UCSD-AML1 (cell line): ENCODE measurements around the gene WSB2.
"Not testable (repeated sequence)": the region's sequence is repeated elsewhere in the genome, so short reads cannot be mapped to it uniquely, and the experiment has no call there.

Source experiments
- DNase-seq: peaks from one replicate; lab custom pipeline; 2025; ENCODE audit not compliant: unreplicated experiment; lab: John Stamatoyannopoulos, UW

WSB2 gene

GRCh38 chr12:117999806-118000205, 61.2 kb downstream of the WSB2 start:
- DNase-seq, result not testable (repeated sequence)

GRCh38 chr12:117998719-117999118, 62.3 kb downstream of the WSB2 start:
- DNase-seq, result no peak

DNA sequence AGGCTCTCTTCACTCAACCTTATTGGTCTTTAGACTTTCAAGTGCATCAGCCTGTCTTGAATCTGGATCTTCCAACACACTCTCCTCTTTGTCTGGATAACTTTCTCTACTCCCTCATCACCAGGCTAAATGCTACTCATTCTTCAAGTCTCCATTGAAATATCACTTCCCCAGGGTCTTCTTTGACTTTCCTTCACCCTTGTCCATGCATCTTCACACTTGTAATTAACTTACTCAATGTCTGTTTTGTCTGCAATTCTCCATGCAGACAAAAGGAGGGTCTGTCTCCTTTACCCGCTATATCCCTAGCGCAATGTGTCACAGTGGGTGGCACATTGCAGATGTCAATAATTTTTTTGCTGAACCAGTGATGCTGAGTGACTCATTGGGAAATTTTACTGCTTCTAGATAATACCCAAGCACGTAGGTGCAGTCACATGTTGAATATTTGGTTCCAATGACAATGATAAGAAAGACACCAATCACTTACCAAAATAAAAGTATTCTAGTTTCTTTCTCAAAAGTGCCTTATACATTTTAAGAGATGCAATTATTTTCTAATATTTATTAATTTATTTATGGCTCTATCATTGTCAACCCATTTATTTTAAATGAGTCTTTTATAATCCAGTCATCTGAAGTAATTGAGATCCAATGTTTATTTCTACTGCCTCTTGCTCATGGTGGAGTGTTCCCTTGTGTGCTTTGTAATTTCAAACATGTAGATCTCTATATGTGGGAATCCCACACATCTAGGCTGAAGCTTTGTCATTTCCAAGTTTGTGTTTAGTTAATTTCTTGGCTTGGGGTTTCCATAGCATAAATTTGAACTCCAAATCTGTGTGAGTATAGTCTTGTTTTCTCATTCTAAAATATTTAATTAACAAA, 66.2 kb downstream of the WSB2 start:
- no peak for DNase-seq

DNA sequence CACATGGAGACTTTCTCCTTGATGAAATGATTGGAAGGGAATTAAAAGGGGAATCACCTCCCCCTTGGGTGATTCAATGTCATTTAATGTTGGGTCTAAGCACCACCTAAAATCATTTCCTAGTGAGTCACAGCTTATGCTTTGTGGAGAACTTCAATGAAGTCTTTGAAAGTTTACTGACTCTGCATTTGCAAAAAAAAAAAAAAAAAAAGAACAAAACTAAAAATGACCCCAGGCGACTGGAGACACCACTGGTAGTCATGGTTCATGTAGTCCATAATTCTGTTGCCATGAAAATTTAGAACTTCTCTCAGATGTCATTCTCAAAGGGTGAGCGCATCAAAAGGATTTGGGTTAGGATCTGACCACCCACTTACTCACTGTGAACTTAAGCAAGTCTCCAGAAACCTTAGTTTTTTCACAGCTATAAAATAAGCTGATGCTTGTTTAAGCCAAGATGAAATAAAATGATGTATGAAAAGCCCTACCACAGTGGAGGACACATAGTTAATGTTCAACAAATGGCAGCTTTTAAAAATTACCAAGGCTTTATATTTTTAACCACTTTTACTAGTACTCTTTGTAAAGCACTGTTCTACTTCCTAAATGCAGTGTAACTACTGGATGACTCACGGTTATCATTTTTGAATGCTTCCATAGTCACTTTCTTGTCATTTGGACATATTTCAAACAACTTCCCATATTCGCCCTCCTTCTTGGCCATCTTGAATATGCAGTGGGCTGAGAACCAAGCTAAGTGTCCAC, 74.1 kb downstream of the WSB2 start:
- no peak for DNase-seq

DNA sequence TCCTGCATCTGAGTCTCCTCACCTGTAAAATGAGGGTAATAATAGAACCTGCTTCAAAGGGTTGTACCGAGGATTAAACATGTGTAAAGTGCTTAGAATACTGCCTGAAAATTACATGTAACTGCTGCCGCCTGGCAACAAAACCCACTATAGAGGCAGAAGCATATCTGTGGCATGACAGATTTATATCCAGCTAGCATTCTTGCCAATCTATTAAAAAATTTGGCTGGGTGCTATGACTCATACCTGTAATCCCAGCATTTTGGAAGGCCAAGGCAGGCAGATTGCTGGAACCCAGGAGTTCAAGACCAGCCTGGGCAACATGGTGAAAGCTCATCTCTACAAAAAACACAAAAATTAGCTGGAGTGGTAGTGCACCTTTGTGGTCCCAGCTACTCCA, 75.8 kb downstream of the WSB2 start:
- DNase-seq, result no peak
